Esophagus squamous epithelium (tissue), 5 donors: Measurements from ENCODE around the gene ECSCR. TPM values are rescaled to one million over a fixed set of nuclear protein-coding genes. Genes with fewer than 3 reads are reported as not detected.
A peak's percentile ranks its signal among the peaks of the same experiment; 100 is the strongest.

Source experiments
- DNase-seq: peaks from one replicate; lab custom pipeline; 2025; lab: John Stamatoyannopoulos, UW
- H3K27ac ChIP-seq, 4 donors: fragments of 200-600 bp; sonication (generic); one replicate each; pipeline ENCODE4 v1.5.1; 2016 to 2019; ENCODE audit warnings: mild to moderate bottlenecking in 1 of 4
- H3K27me3 ChIP-seq, 4 donors: fragments of 200-600 bp; sonication (generic); 1 replicate in 3 of 4; 2 replicates in 1 of 4; pipeline versions ENCODE4 v1.5.1 to v1.6.0; 2017 to 2021; ENCODE audit warnings: antibody characterized with exemption in 1 of 4
- H3K36me3 ChIP-seq, 3 donors: fragments of 200-600 bp; sonication (generic); one replicate each; pipeline ENCODE4 v1.5.1; 2016 to 2019
- H3K4me1 ChIP-seq, 3 donors: fragments of 200-600 bp; sonication (generic); one replicate each; pipeline ENCODE4 v1.5.1; 2017 to 2019
- H3K4me3 ChIP-seq, 4 donors: fragments of 200-600 bp; sonication (generic); 1 replicate in 3 of 4; 2 replicates in 1 of 4; pipeline ENCODE4 v1.5.1; 2016 to 2019; ENCODE audit warnings: mild to moderate bottlenecking in 2 of 4, moderate library complexity in 1 of 4
- H3K9me3 ChIP-seq, 3 donors: fragments of 200-600 bp; sonication (generic); one replicate each; pipeline ENCODE4 v1.5.1; 2016 to 2019
- POLR2A ChIP-seq, 4 donors: fragments of 450-650 bp; IDR thresholded peaks; one replicate each; pipeline ENCODE4 v1.6.1; 2017; ENCODE audit warnings: antibody characterized with exemption in 4 of 4, mild to moderate bottlenecking in 4 of 4, moderate library complexity in 3 of 4
- WGBS, 2 donors: methylation state at CpG; one replicate each; pipeline ENCODE4 v1.1.5; 2018; 5-methylcytosine and 5-hydroxymethylcytosine counted together
- intact Hi-C: fragments of 100-400 bp; cut with DNase I; formaldehyde crosslinking; loops from one replicate; pipeline ENCODE4 v1.15.0; 2022
- total RNA-seq, 4 donors: library from RNA; depleted of rRNA; stranded (reverse); fragments of >200 nt; gene quantifications; one replicate each; pipeline ENCODE4 v1.1.0, GENCODE V29; 2016
- TF ChIP-seq, protein P1 (sequence below), 6 experiments: fragments of 450-650 bp in 4 of 6; fragments of 200-600 bp in 2 of 6; sonication (generic) in 2 of 6; IDR thresholded peaks; one replicate each; pipeline ENCODE4 v1.5.1; 2016 to 2019; ENCODE audit warnings: antibody characterized with exemption in 6 of 6, mild to moderate bottlenecking in 4 of 6, moderate library complexity in 4 of 6
- donor health status: DM: yes; HTN: yes; CAD: no.

ECSCR gene
- total RNA-seq, 4 donors from 2014 or later: 1.7 to 19.5 (median 6.9) TPM

DNA sequence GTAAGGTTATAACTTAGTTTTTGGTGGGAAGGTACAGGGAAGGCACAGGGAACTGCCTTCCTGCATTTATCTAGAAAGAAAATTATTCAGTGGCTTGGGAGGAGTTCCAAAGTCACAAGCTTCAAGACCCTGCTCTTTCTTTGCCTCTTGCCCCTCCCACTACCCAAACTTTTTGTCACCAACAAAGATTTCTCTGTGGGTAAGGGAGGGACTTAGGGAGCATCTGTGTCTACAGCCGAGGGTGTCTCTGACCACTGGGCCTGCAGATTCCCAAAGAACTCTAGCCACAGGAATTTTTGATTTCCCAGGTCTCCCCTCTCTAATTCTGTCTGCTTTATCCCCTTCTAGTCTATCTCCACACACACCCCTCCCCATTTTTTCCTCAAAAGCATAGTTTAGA, 2.1 kb downstream of the ECSCR start:
- Histone ChIP-seq H3K27me3 (no peaks in the 10 kb centered on the region), H3K4me3 (peak overlapping the region in 2 of 4 donors; percentile 37 to 51), H3K27ac (peak overlapping the region; percentile 45 to 82 (median 72)), H3K36me3 (no peaks in the 10 kb centered on the region), H3K4me1 (peaks cover 0 to 28% (median 4%) of the 10 kb centered on the region in 3 donors), H3K9me3 (no peaks in the 10 kb centered on the region)
- TF ChIP-seq, protein P1, sequence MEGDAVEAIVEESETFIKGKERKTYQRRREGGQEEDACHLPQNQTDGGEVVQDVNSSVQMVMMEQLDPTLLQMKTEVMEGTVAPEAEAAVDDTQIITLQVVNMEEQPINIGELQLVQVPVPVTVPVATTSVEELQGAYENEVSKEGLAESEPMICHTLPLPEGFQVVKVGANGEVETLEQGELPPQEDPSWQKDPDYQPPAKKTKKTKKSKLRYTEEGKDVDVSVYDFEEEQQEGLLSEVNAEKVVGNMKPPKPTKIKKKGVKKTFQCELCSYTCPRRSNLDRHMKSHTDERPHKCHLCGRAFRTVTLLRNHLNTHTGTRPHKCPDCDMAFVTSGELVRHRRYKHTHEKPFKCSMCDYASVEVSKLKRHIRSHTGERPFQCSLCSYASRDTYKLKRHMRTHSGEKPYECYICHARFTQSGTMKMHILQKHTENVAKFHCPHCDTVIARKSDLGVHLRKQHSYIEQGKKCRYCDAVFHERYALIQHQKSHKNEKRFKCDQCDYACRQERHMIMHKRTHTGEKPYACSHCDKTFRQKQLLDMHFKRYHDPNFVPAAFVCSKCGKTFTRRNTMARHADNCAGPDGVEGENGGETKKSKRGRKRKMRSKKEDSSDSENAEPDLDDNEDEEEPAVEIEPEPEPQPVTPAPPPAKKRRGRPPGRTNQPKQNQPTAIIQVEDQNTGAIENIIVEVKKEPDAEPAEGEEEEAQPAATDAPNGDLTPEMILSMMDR (IDR thresholded peaks at IDR 0.05): no peak
- no peak for TF ChIP-seq POLR2A (IDR thresholded peaks at IDR 0.05)
- intact Hi-C loops: no loop called here
- whole genome bisulfite sequencing, 2 donors: 55 to 73% methylated on average over 1 of the region's 1 CpG
- DNase-seq: no peak

DNA sequence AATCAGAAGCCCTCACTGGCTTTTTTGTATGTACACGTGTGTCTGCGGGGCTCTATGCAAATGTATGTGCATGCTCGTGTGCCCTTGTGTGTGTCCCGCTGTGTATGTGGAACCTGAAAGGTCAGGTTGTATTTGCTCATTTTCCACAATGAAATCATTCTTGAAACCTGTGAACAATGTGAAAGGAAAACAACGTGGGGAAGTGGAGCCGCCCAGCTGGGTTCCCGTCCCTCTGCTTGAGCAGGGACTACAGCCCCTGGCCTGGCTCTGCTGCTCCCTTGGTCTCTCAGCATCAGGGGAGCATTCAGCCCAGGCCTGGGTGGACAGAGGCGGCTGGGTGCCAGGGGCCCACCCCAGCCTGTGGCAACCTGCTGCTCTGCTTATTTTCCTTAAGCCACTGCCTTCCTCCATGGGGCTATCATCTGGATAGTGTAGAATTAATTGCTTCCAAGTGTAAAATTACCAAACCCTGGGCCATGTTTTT, 3.0 kb downstream of the ECSCR start:
- WGBS, 2 donors: 50 to 55% methylated on average over 3 to 7 of the region's 8 CpGs

DNA sequence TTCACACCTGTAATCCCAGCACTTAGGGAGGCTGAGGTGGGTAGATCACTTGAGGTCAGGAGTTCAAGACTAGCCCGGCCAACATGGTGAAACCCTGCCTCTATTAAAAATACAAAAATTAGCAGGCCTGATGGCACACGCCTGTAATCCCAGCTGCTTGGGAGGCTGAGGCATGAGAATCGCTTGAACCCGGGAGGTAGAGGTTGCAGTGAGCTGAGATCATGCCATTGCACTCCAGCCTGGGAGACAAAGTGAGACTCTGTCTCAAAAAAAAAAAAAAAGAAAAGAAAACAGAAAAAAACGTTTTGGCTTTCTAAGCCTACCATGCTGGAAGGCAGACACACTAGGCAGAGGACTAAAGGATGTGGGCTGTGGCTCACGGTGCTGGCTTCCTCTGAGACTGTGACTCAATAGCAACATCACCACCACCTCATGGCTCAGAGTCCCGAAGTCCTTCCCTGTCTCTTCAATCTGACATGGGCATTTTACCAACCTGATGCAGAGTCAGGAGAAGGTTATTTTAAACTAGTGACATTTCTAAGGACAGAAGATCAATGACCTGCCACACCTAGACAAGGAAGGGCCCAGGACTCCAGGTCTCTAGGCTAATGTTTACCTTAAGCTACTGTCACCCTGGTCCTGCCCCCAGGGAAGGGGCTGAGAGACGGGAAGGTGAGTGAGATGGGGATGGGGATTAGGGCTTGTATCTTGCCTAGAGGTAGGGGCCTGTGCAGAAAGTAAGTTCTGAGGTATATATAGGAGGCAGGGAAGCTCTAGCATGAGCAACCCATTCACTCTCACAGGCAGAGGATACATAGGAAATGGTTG, 3.7 kb downstream of the ECSCR start:
- intact Hi-C loops: no loop called here
- peaks cover 0 to 28% (median 4%) of the 10 kb centered on the region in 3 donors for H3K4me1 ChIP-seq
- DNase-seq: no peak
- 44 to 57% methylated on average over 8 of the region's 8 CpGs for WGBS, 2 donors
- H3K36me3 ChIP-seq: no peaks in the 10 kb centered on the region
- H3K4me3 ChIP-seq: peak overlapping the region in 1 of 4 donors; percentile 51
- H3K27ac ChIP-seq: peak overlapping the region; percentile 32 to 82 (median 72)
- no peaks in the 10 kb centered on the region for H3K9me3 ChIP-seq
- TF ChIP-seq, protein P1 (IDR thresholded peaks at IDR 0.05): no peak
- peak in 1 of 4 donors; percentile 6 for TF ChIP-seq POLR2A (IDR thresholded peaks at IDR 0.05)
- no peaks in the 10 kb centered on the region for H3K27me3 ChIP-seq

More for the DNA sequence above, 3.0 kb downstream of the ECSCR start:
- no peak for TF ChIP-seq POLR2A (IDR thresholded peaks at IDR 0.05)
- TF ChIP-seq, protein P1 (IDR thresholded peaks at IDR 0.05): no peak
- Histone ChIP-seq H3K27ac (peak overlapping the region; percentile 45 to 82 (median 72)), H3K4me1 (peaks cover 0 to 28% (median 4%) of the 10 kb centered on the region in 3 donors), H3K36me3 (no peaks in the 10 kb centered on the region), H3K4me3 (peak overlapping the region in 1 of 4 donors; percentile 51), H3K9me3 (no peaks in the 10 kb centered on the region), H3K27me3 (no peaks in the 10 kb centered on the region)
- intact Hi-C loops: no loop called here
- DNase-seq: no peak

DNA sequence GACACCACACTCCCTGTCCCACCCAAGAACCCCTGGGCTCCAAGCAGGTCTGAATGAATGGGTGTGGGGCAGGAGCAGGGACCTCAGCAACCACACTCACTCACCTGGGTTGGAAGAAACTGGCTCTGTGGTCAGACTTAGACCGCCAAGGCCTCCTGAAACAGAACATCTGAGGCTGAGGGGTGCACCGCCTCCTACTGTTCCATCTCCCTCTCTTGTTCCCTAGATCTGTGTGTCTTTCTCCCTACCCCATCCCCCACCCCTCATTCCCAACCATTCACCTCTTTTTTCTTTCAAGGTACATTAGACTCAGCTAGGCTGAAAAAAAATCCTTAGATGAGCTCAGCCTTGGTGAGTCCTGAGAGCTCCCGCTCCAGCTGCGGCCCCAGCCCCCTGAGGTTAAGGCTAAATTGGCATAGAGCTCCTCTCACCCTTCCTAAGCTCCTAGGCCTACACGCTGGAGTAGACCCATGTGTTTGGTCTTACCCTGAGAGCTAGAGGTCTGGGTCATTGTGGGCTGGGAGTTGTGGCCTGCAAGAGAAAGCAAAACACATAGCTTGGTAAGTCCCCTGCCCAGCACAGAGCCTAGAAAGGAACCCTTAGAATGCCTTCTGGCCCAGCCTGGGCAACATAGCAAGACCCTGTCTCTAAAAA, 4.8 kb downstream of the ECSCR start:
- TF ChIP-seq, protein P1 (IDR thresholded peaks at IDR 0.05): no peak
- TF ChIP-seq POLR2A (IDR thresholded peaks at IDR 0.05): no peak
- no peaks in the 10 kb centered on the region for H3K36me3 ChIP-seq
- intact Hi-C loops: no loop called here
- WGBS, 2 donors: 80 to 92% methylated on average over 4 to 5 of the region's 5 CpGs
- H3K27ac ChIP-seq: peak overlapping the region in 1 of 4 donors; percentile 80
- H3K9me3 ChIP-seq: no peaks in the 10 kb centered on the region
- peaks cover 0 to 28% (median 4%) of the 10 kb centered on the region in 3 donors for H3K4me1 ChIP-seq
- H3K27me3 ChIP-seq: no peaks in the 10 kb centered on the region
- no peak overlapping the region for H3K4me3 ChIP-seq
- no peak for DNase-seq
